GM18499 (cell line): ENCODE data around the gene DLG2.
A peak's percentile ranks its signal among the peaks of the same experiment; 100 is the strongest.

ENCODE experiments used
- ATAC-seq: cut with Tn5 transposase; IDR thresholded peaks from one replicate; pipeline ENCODE4 v1.9.1; 2021; ENCODE audit warnings: moderate number of reproducible peaks; ENCODE audit not compliant: insufficient read depth, unreplicated experiment

Gene DLG2

DNA sequence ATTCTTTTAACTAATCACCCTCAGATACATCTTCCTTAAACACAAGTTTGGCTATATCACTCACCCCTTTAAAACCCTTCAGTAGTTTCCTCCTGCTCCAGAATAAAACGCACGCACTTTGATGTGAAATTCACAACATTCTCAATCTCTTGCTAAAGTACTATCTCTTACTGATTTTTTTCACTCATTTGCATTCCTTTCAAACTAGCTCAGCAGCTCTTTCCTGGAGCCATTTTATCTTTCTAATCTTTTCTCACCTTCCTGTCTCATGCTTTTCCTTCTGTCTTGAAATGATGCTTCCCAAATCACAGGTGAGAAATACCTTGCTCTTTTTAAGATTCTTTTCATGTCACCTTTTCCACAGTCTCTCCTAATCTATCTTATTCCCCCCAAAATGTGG lies 1074.4 kb downstream of the DLG2 start:
- ATAC-seq: no peak

DNA sequence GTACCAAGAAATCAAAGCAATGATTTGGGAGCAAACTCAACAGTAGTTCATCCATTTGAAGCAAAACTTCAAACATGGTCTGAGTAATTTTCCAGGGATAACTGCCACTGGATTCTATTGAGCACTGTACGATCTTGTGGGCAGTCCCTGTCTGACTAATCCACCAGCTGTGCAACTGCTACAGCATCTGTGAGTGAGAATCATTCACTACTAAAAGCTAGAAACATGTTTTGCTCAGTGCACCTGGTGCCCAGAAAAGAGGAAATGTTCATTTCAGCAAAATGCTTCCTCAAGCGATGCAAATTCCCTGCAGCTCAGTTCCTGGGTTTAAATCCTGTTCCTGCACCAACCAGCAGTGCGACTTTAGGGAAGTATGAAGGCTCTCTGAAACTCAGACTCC lies 1077.9 kb downstream of the DLG2 start:
- ATAC-seq: peak; percentile 96

DNA sequence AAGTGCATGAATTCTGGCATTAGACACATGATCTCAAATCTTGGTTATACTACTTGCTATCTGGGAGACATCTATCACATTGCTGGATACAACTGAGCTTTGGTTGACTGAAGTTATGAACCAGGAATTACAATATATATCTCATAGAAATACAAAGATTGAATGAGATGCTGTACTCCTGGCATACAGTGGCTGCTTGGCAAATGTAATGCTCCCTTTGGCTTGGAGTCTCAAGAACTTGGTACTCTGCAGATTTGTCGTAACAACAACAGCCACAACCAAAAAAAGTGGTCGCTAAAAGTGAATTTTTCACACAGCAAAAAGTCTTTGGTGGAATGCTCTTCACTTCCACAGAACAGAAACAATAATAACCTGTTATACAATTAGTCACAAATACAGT lies 1082.6 kb downstream of the DLG2 start:
- ATAC-seq: no peak

- ATAC-seq: no peak
Observed at GRCh38 chr11:84543367-84544159, 1083.6 kb downstream of the DLG2 start.

DNA sequence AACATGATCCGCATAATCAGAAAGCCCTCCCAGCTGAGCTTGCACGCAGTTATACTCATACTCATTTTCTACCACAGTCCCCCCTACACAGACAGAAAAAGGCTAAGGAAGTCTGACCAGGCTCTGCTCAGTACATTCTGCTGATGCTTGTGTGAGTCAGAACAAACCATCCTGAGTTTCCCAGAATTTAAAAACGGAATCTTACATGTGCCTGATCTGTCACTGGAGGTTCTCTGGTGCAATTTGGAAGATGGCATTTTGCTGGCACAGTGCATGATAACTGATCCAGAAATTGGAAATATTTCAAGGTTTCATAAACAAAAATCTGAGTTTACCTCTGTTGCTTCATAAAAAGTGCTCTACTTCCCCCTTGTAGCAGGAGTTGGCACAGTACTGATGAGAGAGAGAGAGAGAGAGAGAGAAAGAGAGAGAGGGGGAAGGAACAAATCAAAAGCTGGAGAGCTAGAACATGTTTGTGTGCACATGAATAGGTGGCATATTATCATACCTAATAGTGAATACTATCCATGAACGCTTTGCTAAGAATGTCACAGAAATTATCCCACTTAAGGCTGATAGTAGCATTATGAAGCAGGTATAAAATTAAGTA lies 1085.3 kb downstream of the DLG2 start:
- ATAC-seq: no peak

DNA sequence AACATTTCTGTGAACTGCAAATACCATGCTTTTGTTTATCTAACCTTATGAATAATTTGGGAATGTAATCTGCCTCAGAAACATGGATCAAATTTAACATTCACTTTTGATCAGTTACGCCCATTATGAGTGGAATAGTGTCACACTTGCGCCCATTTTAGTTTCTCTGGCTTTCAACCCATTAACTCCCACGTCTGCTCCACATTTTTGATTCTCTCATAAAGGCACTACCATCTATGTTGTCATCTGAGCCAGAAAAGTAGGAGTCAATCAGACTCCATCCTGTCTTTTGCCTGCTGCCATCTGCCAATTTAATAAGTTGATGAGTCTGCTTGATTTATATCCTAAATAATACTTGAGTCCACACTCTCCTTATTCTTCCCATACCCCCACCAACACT lies 1090.7 kb downstream of the DLG2 start:
- no peak for ATAC-seq

DNA sequence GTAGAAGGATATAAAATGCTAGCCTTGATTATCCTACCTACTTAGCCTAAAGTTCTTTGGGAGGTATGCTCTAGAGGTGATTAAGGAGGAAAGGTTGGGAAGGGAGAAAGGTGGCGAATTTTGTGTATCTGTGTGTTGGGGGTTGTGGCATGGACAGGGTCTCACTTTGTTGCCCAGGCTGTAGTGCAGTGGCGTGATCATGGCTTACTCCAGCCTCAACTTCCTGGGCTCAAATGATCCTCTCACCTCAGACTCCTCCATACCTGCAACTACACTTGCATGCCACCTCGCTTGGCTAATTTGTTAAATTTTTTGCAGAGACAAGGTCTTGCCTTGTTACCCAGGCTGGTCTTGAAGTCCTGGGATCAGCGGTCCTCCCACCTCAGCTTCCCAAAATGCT lies 1094.8 kb downstream of the DLG2 start:
- no peak for ATAC-seq

- no peak for ATAC-seq
Observed at GRCh38 chr11:84526250-84526649, 1100.9 kb downstream of the DLG2 start.

DNA sequence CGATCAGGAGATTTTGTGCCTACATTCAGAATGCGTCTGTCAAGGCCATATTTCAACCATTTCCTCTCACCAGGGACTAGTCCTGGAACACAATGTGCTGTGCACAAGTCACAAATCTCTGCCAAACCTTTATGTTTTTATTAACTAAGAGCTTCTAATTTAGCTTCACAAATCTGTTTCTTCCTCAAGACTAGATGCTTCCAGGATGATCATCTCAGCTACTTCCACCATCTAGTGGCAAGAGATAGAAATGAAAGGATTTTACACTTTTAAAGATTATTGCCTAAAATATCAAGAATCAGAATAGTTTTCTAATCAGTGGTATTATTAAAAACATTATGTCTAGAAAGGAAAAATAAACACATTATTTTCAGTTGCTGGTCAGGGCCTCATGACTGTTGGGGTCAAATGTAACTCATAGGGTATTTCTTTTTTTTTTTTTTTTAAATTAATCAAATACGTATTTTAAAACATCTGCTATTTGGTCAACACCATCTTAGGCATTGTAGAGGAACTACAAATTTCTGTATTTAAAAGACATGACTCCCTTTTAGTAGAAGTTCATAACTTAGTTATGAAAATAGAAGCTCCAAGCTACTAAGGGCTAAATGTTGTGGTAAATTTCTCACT lies 1102.6 kb downstream of the DLG2 start:
- ATAC-seq: no peak

DNA sequence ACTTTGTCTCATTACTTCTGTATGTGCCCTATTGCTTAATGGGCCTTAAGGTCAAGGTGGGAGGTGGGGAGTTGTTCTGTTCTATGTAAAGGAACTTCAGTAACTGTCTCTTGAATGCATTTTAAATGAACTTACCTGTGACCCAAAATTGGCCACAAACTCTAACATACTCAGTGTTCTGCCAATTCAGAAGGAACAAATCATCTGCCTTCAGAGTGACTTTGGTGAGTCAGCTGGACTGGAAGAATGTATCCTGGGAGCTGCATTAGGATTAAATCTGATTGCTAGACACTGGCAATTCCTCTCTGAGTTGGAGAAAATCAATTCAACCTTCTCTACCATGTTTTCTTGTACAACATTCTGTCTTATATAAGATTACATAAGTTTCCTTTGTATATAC lies 1104.8 kb downstream of the DLG2 start:
- ATAC-seq: no peak

DNA sequence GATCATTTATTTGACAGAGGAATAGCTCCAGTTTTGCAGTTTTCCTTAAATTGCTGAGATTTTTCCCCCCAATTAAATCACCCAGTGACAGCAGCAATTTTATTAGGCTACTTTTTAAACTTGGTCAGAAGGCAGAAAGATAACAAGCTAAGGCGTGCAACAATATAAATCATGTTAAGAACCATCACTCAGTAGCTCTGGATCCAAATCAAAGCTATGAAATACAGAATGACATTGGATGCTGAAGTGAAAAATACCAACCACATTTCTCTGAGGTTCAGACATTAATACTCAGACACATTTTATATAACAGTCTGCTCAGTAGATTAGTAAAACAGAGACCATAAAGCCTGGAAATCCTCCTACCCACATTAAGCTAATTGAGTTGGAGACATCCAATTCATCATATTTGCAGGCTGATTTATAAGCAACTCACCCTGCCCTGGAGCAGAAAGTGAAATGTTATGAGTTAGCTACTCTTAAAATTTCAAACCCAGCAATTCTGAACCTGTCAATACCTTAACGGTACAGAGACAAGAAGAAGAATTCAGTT lies 1108.4 kb downstream of the DLG2 start:
- no peak for ATAC-seq

DNA sequence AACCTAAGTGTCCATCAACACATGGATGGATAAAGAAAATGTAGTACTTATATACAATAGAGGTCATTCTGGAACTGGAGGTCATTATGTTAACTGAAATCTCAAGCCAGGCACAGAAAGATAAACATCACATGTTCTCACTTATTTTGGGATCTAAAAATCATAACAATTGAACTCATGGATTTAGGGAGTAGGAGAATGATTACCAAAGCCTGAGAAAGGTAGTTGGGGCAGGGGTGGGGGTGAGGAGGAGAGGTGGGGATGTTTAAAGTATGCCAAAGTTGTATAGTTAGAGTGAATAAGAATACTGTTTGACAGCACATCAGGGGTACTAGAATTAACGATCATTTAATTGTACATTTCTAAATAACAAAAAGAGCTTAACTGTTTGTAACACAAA lies 1112.7 kb downstream of the DLG2 start:
- no peak for ATAC-seq

DNA sequence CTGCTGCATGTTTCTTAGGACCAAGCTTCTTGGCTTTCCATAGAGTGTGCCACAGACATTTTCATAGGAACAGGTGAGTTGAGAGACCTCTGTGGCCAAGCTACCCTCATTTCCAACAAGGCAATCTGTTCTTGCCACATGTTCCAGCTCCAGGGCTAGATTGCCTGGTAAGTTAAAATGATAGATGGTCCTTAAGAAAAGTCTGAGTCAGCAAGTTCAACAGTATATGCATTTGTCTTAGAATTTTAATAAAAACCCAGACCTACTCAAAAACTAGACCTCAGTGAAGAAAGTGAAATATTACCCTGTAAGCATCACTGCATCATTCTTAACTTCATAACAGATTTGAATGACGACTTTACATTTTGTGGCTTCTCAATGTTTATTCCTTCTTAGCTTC lies 1123.6 kb downstream of the DLG2 start:
- ATAC-seq: no peak

GRCh38 chr11:84501750-84502149 lies 1125.4 kb downstream of the DLG2 start:
- no peak for ATAC-seq

- ATAC-seq: no peak
Observed at GRCh38 chr11:84497981-84498411, 1129.1 kb downstream of the DLG2 start.

DNA sequence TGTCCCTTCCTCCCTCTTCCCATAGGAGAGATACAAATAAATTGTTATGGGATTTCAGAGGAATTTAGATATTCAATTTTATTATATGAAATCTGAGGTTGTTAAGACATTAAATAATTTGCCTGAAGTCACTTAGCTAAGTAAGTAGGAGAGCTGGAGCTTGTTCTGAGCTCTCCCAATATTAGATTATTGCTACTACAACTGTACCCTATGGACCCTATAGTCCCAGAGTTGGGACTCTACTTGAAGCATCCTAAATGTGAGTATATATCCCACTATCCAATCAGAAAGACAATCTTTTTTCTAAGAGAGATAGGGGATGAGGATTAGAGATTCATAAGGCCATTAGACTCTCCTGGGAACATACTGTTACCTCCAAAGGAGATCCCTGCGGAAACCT lies 1130.0 kb downstream of the DLG2 start:
- no peak for ATAC-seq

- ATAC-seq: no peak
Observed at GRCh38 chr11:84496122-84496521, 1131.0 kb downstream of the DLG2 start.

DNA sequence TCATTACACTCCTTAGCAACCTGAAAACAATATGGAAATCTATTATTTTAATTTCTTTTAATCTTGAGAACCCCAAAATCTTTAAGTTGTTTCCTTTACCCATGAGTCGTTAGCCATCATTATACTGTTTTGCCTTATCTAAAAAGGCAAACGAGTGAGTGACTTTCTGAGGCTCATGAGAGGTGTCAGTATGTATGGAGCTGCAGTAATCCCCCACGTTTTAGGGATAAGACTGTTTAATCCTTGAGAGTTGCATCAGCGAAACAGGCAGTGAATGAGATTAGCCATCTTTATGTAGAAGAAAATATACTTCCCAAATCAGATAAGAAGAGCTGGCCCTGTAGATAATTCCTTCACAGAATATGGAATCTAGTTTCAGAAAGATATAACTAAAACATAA lies 1147.0 kb downstream of the DLG2 start:
- ATAC-seq: no peak

GRCh38 chr11:84476581-84476980 lies 1150.6 kb downstream of the DLG2 start:
- ATAC-seq: no peak

GRCh38 chr11:84471501-84471900 lies 1155.6 kb downstream of the DLG2 start:
- no peak for ATAC-seq

DNA sequence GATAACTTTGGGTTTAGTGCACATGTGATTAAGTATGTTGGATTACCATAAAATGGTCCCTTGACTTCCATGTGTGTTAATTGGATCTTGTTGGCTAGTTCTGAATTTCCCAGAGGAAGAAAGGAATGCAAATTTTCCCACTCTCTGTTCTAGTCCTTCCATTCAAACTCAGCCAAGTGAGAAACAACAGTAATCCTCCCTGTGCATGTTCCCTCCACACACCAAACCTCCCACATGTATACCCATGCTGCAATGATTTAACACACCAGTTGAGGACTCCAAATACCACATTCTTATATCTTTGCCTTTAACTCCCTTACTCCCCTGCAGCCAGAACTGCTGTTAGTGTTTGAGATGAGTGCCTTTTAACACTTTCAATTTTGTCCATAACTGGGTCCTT lies 1158.9 kb downstream of the DLG2 start:
- ATAC-seq: no peak
